Measurements from ENCODE around the gene ARHGAP15.

ARHGAP15 gene

DNA sequence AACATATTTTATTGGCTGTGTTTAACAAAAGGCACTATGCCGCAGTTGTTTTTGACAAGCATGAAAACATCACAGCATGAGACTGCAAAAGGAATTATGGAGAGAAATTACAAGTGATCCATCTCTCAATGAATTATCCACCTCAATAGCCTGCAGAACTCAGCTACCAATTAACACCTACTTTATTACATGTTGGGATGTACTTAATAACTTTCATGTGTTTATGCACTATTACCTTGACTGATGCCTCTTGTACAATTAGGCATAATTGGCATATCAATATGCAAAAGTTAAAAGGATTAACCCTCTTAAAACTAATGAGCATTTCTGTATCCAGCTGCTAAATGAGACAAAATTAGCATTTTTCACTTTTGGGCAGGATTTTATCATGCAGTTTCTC lies 27.8 kb downstream of the ARHGAP15 start:
- TF ChIP-seq, protein P1, sequence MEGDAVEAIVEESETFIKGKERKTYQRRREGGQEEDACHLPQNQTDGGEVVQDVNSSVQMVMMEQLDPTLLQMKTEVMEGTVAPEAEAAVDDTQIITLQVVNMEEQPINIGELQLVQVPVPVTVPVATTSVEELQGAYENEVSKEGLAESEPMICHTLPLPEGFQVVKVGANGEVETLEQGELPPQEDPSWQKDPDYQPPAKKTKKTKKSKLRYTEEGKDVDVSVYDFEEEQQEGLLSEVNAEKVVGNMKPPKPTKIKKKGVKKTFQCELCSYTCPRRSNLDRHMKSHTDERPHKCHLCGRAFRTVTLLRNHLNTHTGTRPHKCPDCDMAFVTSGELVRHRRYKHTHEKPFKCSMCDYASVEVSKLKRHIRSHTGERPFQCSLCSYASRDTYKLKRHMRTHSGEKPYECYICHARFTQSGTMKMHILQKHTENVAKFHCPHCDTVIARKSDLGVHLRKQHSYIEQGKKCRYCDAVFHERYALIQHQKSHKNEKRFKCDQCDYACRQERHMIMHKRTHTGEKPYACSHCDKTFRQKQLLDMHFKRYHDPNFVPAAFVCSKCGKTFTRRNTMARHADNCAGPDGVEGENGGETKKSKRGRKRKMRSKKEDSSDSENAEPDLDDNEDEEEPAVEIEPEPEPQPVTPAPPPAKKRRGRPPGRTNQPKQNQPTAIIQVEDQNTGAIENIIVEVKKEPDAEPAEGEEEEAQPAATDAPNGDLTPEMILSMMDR (conservative IDR thresholded peaks at IDR 0.05; ENCODE audit: low read depth), result no peak
- DNase-seq (ENCODE audit: low spot score), result no peak
- ChIA-PET POLR2A (ENCODE audit: low non-redundant PET) (no interaction called here), CTCF (no interaction called here)
- H3K27ac ChIP-seq, result no peak overlapping the region

DNA sequence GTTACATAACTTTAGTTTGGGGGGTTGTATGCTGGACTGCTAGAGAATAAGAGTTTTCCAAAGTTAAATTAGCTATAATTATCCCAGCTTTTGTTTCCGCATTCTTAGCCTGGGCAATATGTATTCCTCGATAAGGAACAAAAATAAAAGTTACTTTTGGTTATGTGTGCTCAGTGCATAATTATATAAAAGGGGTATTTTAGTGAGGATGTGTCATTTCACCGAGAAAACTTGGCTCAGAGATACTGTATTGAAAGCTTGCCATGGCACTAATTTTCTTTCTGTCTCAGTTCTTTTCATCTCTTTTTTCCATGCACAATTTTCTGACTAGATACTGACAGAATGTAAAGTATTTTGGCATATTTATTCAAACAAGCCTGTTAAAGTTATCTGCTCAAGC lies 28.2 kb downstream of the ARHGAP15 start:
- DNase-seq (ENCODE audit: low spot score), result no peak
- ChIA-PET POLR2A (ENCODE audit: low non-redundant PET) (no interaction called here), CTCF (no interaction called here)
- no peak overlapping the region for H3K27ac ChIP-seq
- TF ChIP-seq, protein P1 (conservative IDR thresholded peaks at IDR 0.05; ENCODE audit: low read depth), result no peak

DNA sequence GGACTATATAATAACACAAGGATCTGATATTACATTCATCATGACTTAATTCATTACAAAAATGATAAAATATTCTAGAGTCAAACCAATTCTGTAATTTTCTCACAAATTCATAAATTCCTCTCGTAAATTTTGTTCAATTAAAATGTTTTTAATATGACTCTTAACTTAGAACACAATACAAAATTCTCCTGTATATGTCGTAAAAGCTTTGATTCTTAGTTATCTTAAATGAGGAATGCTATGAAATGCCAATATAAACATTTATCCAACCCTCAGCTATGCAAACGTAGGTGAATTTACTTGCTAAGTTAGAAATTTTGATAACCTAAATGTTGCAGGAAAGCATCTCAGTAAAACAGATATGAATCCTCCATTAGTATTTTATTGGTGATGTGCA lies 28.9 kb downstream of the ARHGAP15 start:
- TF ChIP-seq, protein P1 (conservative IDR thresholded peaks at IDR 0.05; ENCODE audit: low read depth), result no peak
- H3K27ac ChIP-seq, result no peak overlapping the region
- no peak for DNase-seq (ENCODE audit: low spot score)
- CTCF ChIA-PET, result interaction anchor here (0.6 kb wide), 1 partner anchor 30 kb away, joined by 3 read pairs; no protein-coding TSS in a partner anchor
- POLR2A ChIA-PET (ENCODE audit: low non-redundant PET), result no interaction called here

DNA sequence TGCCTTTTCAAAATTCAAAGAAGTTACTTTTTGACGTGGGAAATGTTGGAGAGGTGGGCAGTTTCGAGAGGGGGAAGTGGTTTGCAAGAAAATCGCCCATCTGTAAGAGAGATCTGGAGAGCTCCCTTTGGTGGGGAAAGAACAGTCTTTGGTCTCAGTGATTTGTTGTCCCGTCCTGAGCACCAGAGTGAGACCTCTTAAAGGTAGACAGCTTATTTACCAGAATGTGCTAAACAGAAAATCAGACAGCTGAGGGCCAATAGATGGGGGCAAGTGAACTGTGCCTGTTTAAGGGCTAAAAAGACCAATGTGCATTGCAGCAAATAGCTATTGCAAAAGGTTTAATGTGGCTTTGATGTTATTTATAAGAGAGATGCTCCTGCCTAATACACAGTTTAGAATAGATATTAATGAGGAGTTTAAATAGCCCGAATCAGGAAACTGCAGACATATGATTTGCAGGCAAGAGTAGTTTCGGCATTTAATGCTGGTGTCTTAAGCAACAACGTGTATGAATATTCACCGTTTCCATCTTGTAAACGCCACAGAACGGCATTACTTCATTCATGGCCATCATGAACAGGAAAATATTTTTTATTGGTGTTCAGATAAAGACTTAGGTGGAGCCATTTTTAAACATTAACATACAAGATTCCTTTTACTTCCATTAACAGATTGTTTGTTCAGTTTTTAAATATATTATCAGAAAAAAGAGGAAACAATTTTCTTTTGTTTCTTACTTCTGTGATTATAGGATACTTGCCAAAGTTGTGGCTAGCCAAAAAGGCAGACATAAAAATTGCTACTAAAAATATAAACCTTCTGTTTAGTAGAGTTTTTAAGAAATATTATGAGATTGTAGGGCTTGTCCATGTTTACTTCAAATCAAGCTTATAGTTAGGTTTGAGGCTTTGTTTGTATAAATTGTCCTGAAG lies 29.6 kb downstream of the ARHGAP15 start:
- ChIA-PET POLR2A (ENCODE audit: low non-redundant PET) (no interaction called here), CTCF (interaction anchor here (0.6 kb wide), 2 partner anchors 29 to 49 kb away, joined by 3 read pairs; no protein-coding TSS in a partner anchor)
- TF ChIP-seq, protein P1 (conservative IDR thresholded peaks at IDR 0.05; ENCODE audit: low read depth), result no peak
- no peak for DNase-seq (ENCODE audit: low spot score)
- H3K27ac ChIP-seq, result no peak overlapping the region

DNA sequence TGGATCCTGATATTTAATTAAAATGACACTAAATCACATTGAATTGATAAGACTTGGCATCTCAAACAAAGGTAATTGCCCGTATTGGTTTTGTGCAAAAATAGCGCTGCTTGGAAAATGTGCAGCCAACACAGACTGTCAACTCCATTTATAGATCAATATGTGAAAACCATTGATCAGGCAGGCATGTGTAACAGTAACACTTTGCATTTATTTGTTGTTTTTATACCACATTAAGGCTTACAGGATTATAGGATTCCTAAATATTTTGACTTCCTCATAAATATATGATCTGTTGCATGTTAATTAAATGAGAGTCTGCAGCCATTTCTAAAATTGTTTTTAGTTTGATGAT lies 30.2 kb downstream of the ARHGAP15 start:
- no peak overlapping the region for H3K27ac ChIP-seq
- no peak for DNase-seq (ENCODE audit: low spot score)
- TF ChIP-seq, protein P1 (conservative IDR thresholded peaks at IDR 0.05; ENCODE audit: low read depth), result no peak
- ChIA-PET CTCF (no interaction called here), POLR2A (ENCODE audit: low non-redundant PET) (no interaction called here)

DNA sequence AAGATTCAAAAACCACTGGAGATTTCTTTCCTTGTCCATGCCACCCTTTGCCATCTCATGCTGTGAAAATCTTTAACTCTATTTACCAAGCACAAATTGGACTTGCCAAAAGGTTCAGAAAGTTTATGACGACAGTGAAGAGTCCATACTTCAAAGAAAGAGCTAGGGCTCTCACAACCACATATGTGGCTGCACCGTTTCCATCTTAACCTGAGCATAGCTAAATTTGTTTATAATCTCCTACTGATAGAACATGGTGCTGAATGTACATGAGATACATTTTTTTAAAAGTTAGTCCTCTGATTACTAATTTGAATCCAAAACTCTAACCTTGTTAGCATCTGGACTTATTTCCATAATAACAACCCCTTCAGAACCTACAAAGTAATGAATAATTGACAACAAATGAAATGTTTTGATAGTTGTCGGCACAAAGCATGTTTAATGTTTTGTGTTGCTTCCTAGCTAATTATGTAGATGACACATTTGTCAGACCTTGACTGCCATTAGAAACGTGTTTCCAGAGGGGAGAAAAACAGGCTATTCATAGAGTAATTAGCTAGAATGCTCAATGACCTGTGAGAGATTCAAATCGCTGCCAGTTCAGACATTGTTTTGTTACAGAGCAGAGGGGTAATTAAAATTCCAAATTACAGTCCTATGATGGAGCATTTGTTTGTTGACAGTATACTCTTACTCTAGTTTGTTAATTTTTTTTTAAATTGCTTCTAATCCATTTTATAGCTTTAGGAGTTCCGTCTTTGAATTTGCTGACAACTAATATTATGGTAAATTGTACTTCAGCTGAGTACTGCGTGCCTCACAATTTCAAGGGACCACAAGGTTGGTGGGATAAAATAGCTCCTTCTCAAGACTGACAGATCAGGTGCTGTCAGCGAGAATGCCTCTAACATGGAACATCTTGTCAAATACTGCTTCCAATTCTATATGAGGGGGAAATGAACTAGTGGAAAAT lies 31.8 kb downstream of the ARHGAP15 start:
- TF ChIP-seq, protein P1 (conservative IDR thresholded peaks at IDR 0.05; ENCODE audit: low read depth), result no peak
- no peak overlapping the region for H3K27ac ChIP-seq
- DNase-seq (ENCODE audit: low spot score), result no peak
- POLR2A ChIA-PET (ENCODE audit: low non-redundant PET), result no interaction called here
- CTCF ChIA-PET, result interaction anchor here (1.6 kb wide), 1 partner anchor 61 kb away, joined by 6 read pairs; no protein-coding TSS in a partner anchor

Data from RWPE1 (cell line).